ENCODE results near the gene PDK4.

Gene PDK4

DNA sequence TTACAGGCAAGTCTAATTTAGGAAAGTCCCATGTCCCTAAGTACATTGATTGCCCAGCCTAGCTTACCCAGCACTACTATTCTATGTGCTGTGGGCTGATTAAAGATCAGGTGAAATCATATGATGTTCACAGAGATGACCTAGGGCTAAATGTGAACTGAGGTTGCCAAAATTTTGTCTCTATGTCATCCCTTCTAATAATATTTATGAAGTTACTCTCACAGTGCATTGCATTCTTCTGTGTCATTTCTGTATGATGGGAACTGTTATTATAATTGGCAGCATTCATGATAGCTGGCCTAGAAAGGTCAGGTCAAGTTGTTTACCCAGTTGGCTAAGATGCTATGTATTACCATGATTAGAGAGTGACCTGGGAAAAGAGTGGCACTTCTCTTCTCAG, 2.8 kb upstream of the PDK4 start:
- Histone ChIP-seq H3K9ac (ENCODE audit: low read length) (no peak overlapping the region), H3K4me3 (ENCODE audit: low read length) (no peak overlapping the region), H3K4me1 (ENCODE audit: control insufficient read depth, insufficient read depth, low read length) (peaks cover 6% of the 10 kb centered on the region), H3K27me3 (ENCODE audit: control insufficient read depth, insufficient read depth, low read length) (no peaks in the 10 kb centered on the region), H3K36me3 (ENCODE audit: control insufficient read depth, insufficient read depth, low read length) (peaks cover 2% of the 10 kb centered on the region), H3K27ac (ENCODE audit: low read depth, low read length) (no peak overlapping the region)

GRCh38 chr7:95598511-95598910, 2.2 kb upstream of the PDK4 start:
- H3K36me3 ChIP-seq (ENCODE audit: control insufficient read depth, insufficient read depth, low read length) = peaks cover 2% of the 10 kb centered on the region
- H3K4me3 ChIP-seq (ENCODE audit: low read length) = no peak overlapping the region
- H3K4me1 ChIP-seq (ENCODE audit: control insufficient read depth, insufficient read depth, low read length) = peaks cover 7% of the 10 kb centered on the region
- no peaks in the 10 kb centered on the region for H3K27me3 ChIP-seq (ENCODE audit: control insufficient read depth, insufficient read depth, low read length)
- no peak overlapping the region for H3K9ac ChIP-seq (ENCODE audit: low read length)
- H3K27ac ChIP-seq (ENCODE audit: low read depth, low read length) = peak overlapping the region; percentile 99

DNA sequence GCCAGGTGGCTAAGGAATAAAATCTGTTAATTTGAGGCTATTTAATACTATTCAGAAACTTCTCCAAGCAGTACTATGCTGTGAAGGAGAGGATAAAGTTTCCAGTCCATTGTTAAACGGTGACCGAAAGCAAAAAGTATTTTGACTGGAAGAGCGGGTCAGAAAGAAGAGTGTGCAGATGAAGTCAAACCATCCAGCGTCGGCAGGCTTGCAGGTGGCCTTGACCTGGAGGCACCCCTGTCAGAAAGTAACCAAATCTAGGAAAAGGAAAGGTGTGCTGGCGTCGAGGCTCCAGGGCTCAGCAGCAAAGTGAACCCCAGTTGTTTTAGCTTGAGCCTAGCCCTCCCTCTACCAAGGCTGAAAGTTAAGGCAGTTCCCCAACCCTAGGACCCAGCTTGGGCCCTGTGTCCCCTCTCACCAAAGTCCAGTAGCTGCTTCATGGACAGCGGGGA, 544 bp downstream of the PDK4 start:
- Histone ChIP-seq H3K36me3 (ENCODE audit: control insufficient read depth, insufficient read depth, low read length) (peaks cover 2% of the 10 kb centered on the region), H3K4me3 (ENCODE audit: low read length) (peak overlapping the region; percentile 98), H3K27me3 (ENCODE audit: control insufficient read depth, insufficient read depth, low read length) (no peaks in the 10 kb centered on the region), H3K9ac (ENCODE audit: low read length) (peak overlapping the region; percentile 96), H3K4me1 (ENCODE audit: control insufficient read depth, insufficient read depth, low read length) (peaks cover 14% of the 10 kb centered on the region), H3K27ac (ENCODE audit: low read depth, low read length) (peak overlapping the region; percentile 99)

DNA sequence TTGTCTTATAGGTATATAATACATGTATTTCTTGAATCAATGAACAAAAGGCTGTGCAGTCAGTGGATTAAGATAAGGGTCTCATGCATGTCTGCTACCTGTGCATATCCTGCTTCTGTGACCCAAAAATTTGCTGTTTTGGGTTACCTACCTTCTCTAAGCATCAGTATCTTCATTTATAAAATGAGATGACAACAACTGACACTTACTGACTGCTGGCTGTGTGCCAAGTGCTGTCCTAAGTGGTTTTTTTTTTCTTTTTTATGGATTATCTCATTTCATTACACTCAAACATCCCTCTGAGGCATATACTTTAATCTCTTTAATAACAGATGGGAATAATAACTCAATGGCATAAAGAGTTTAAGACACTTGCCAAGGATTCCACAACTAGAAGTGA, 2.1 kb downstream of the PDK4 start:
- H3K27me3 ChIP-seq (ENCODE audit: control insufficient read depth, insufficient read depth, low read length) = no peaks in the 10 kb centered on the region
- H3K9ac ChIP-seq (ENCODE audit: low read length) = no peak overlapping the region
- H3K36me3 ChIP-seq (ENCODE audit: control insufficient read depth, insufficient read depth, low read length) = peaks cover 7% of the 10 kb centered on the region
- peak overlapping the region; percentile 64 for H3K4me3 ChIP-seq (ENCODE audit: low read length)
- H3K4me1 ChIP-seq (ENCODE audit: control insufficient read depth, insufficient read depth, low read length) = peaks cover 15% of the 10 kb centered on the region
- H3K27ac ChIP-seq (ENCODE audit: low read depth, low read length) = peak overlapping the region; percentile 76

- H3K36me3 ChIP-seq (ENCODE audit: control insufficient read depth, insufficient read depth, low read length) = peaks cover 12% of the 10 kb centered on the region
- H3K27ac ChIP-seq (ENCODE audit: low read depth, low read length) = peak overlapping the region; percentile 7
Observed at GRCh38 chr7:95593343-95593742, 3.0 kb downstream of the PDK4 start.

DNA sequence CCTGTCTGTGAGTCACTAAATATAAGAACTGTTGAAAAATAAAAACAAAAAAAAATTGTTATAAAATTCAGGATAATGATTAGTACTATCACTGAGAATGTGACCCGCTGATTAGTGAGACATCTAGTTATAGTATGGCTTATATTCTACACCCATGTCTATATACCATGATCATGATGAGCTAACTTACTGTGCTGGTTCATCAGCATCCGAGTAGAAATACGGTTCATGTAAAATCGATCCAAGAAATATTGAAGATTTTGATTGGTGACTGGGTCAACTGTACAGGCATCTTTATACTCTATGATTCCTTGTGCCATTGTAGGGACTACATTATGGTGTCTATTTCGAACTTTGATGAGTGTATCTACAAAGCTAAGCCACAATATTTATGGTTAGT, 3.7 kb downstream of the PDK4 start:
- Histone ChIP-seq H3K36me3 (ENCODE audit: control insufficient read depth, insufficient read depth, low read length) (peaks cover 14% of the 10 kb centered on the region), H3K4me1 (ENCODE audit: control insufficient read depth, insufficient read depth, low read length) (peaks cover 20% of the 10 kb centered on the region), H3K27ac (ENCODE audit: low read depth, low read length) (peak overlapping the region; percentile 16), H3K27me3 (ENCODE audit: control insufficient read depth, insufficient read depth, low read length) (no peaks in the 10 kb centered on the region), H3K4me3 (ENCODE audit: low read length) (peak overlapping the region; percentile 25), H3K9ac (ENCODE audit: low read length) (no peak overlapping the region)

More at GRCh38 chr7:95593343-95593742, 3.0 kb downstream of the PDK4 start:
- Histone ChIP-seq H3K9ac (ENCODE audit: low read length) (no peak overlapping the region), H3K27me3 (ENCODE audit: control insufficient read depth, insufficient read depth, low read length) (no peaks in the 10 kb centered on the region), H3K4me3 (ENCODE audit: low read length) (no peak overlapping the region), H3K4me1 (ENCODE audit: control insufficient read depth, insufficient read depth, low read length) (peaks cover 20% of the 10 kb centered on the region)

GRCh38 chr7:95590387-95591248, 5.7 kb downstream of the PDK4 start:
- Histone ChIP-seq H3K36me3 (ENCODE audit: control insufficient read depth, insufficient read depth, low read length) (peaks cover 25% of the 10 kb centered on the region), H3K4me3 (ENCODE audit: low read length) (peak overlapping the region; percentile 24)

DNA sequence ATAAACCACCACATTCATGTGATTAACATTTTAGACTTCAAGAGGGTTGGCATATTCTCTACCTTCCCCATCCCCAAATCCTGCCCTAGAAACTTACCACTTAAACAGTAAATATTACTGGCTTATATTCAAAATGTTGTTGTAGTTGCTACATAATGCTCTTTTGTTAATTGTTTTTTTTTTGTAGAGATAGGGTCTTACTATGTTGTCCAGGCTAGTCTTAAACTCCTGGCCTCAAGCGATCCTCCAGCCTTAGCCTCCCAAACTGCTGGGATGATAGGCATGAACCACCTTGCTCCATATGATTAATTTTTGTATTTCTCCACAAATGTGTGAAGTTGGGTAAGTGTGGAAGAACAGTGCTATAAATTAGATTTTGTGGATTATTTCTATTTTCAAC, 6.5 kb downstream of the PDK4 start:
- peaks cover 32% of the 10 kb centered on the region for H3K36me3 ChIP-seq (ENCODE audit: control insufficient read depth, insufficient read depth, low read length)
- H3K27me3 ChIP-seq (ENCODE audit: control insufficient read depth, insufficient read depth, low read length) = no peaks in the 10 kb centered on the region
- H3K27ac ChIP-seq (ENCODE audit: low read depth, low read length) = no peak overlapping the region
- H3K4me3 ChIP-seq (ENCODE audit: low read length) = no peak overlapping the region
- peaks cover 14% of the 10 kb centered on the region for H3K4me1 ChIP-seq (ENCODE audit: control insufficient read depth, insufficient read depth, low read length)
- H3K9ac ChIP-seq (ENCODE audit: low read length) = no peak overlapping the region

More at GRCh38 chr7:95590387-95591248, 5.7 kb downstream of the PDK4 start:
- Histone ChIP-seq H3K4me1 (ENCODE audit: control insufficient read depth, insufficient read depth, low read length) (peaks cover 14% of the 10 kb centered on the region), H3K27me3 (ENCODE audit: control insufficient read depth, insufficient read depth, low read length) (no peaks in the 10 kb centered on the region), H3K27ac (ENCODE audit: low read depth, low read length) (no peak overlapping the region), H3K9ac (ENCODE audit: low read length) (no peak overlapping the region)

DNA sequence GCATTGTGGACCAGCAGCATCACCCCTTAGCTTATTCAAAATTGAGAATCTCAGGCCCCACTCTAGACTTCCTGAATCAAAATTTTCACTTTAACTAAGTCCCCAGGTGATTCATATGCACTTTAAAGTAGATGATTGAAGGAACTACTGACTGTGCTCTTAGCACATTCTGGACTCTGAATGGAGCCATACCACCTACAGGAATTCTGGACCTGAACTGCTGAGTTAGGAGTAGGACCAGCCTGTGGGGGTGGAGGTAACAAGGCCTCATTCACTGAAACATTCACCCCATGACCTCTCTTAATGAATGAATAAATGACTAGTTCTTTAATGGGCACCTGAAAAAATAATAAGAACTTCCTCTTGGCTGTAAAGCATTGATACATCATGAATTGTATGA, 7.3 kb downstream of the PDK4 start:
- no peak overlapping the region for H3K9ac ChIP-seq (ENCODE audit: low read length)
- peaks cover 33% of the 10 kb centered on the region for H3K36me3 ChIP-seq (ENCODE audit: control insufficient read depth, insufficient read depth, low read length)
- no peak overlapping the region for H3K27ac ChIP-seq (ENCODE audit: low read depth, low read length)
- H3K4me1 ChIP-seq (ENCODE audit: control insufficient read depth, insufficient read depth, low read length) = peaks cover 14% of the 10 kb centered on the region
- no peak overlapping the region for H3K4me3 ChIP-seq (ENCODE audit: low read length)
- H3K27me3 ChIP-seq (ENCODE audit: control insufficient read depth, insufficient read depth, low read length) = no peaks in the 10 kb centered on the region

DNA sequence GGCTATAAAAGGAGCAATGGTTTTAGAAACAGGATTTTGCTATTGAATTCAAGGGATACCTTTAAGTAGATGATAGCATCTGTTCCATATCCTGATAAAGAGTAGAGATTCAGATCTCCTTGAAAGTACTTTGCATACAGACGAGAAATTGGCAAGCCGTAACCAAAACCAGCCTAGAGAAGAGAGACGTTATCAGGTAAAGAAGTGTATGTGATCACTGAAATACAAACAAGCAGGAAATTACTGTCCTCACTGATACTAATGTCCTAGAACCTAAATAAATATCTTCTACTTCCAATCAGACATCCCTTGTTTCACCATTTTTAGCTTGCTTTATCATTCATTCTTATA, 9.4 kb downstream of the PDK4 start:
- Histone ChIP-seq H3K36me3 (ENCODE audit: control insufficient read depth, insufficient read depth, low read length) (peaks cover 37% of the 10 kb centered on the region), H3K4me1 (ENCODE audit: control insufficient read depth, insufficient read depth, low read length) (peaks cover 6% of the 10 kb centered on the region), H3K27ac (ENCODE audit: low read depth, low read length) (no peak overlapping the region), H3K27me3 (ENCODE audit: control insufficient read depth, insufficient read depth, low read length) (no peaks in the 10 kb centered on the region), H3K4me3 (ENCODE audit: low read length) (no peak overlapping the region), H3K9ac (ENCODE audit: low read length) (no peak overlapping the region)

DNA sequence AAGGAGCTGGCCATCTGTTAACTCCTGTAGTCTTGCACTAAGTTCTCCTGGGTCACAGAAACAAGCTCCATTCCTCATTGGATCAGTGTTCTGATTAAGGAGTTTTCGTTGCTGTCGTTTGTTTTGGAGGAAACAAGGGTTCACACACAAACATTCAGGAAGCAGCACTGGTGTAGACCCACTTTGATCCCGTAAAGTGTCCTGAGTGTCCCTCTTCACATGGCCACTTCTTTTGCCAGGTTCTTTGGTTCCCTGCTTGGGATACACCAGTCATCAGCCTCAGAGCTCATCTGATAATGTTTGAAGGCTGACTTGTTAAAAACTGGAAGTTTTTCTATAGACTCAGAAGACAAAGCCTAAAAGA, 10.9 kb downstream of the PDK4 start:
- peaks cover 37% of the 10 kb centered on the region for H3K36me3 ChIP-seq (ENCODE audit: control insufficient read depth, insufficient read depth, low read length)
- H3K4me1 ChIP-seq (ENCODE audit: control insufficient read depth, insufficient read depth, low read length) = peaks cover 6% of the 10 kb centered on the region
- H3K27me3 ChIP-seq (ENCODE audit: control insufficient read depth, insufficient read depth, low read length) = no peaks in the 10 kb centered on the region
- H3K27ac ChIP-seq (ENCODE audit: low read depth, low read length) = no peak overlapping the region
- H3K9ac ChIP-seq (ENCODE audit: low read length) = no peak overlapping the region
- no peak overlapping the region for H3K4me3 ChIP-seq (ENCODE audit: low read length)

DNA sequence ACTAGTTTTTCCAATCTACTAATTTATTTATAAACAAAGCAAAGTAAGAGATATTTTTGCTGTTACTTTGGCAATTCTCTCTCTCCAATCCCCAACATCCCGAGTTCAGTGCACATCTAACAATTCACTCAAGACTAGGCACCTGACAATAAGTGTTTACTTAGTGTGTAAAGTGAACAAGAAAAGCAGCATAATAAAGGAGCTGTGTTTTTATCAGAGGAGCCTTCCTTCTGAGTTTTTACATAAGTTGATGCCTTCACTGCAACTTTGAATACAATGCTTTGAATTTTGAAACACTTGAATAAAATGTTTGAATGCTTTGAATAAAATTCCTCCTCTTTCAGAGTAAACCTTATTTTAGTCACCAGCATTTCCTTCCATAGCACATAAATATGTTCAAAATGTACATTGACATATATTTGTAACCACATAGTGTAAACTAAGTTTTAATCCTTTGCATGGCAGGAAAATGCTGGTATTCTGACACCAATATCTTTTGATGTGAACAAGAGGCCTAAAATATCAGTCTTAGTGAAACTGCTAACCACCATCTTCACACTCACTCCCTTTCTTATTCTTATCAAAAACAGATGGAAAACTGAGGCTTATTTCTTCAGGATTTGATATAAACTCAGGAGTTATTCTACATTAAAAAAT, 11.4 kb downstream of the PDK4 start:
- Histone ChIP-seq H3K36me3 (ENCODE audit: control insufficient read depth, insufficient read depth, low read length) (peaks cover 36% of the 10 kb centered on the region), H3K9ac (ENCODE audit: low read length) (no peak overlapping the region), H3K4me3 (ENCODE audit: low read length) (no peak overlapping the region), H3K4me1 (ENCODE audit: control insufficient read depth, insufficient read depth, low read length) (peaks cover 6% of the 10 kb centered on the region), H3K27ac (ENCODE audit: low read depth, low read length) (no peak overlapping the region), H3K27me3 (ENCODE audit: control insufficient read depth, insufficient read depth, low read length) (no peaks in the 10 kb centered on the region)

Measured in rectal smooth muscle tissue (tissue), 1 donor.